A204.1 (cell line): ENCODE measurements around the gene HIF1A.
"Not testable (repeated sequence)": the region's sequence is repeated elsewhere in the genome, so short reads cannot be mapped to it uniquely, and the experiment has no call there.

Experiments
- FAIRE-seq: peaks from 2 replicates; lab custom pipeline; 2012; peaks lifted over from hg19 to GRCh38; lab: Jason Lieb, UNC

Gene HIF1A

GRCh38 chr14:61694830-61695694 is at the start of gene HIF1A:
Gene HIF1A, plus strand, starts transcription at chr14:61695513. Its CDS starts 292 bp downstream, at chr14:61695805.
- FAIRE-seq = peak; percentile 30

GRCh38 chr14:61646366-61647116 is 48.8 kb upstream of the HIF1A start:
- no peak for FAIRE-seq

- no peak for FAIRE-seq
Measured at GRCh38 chr14:61647704-61648103, 47.6 kb upstream of the HIF1A start.

DNA sequence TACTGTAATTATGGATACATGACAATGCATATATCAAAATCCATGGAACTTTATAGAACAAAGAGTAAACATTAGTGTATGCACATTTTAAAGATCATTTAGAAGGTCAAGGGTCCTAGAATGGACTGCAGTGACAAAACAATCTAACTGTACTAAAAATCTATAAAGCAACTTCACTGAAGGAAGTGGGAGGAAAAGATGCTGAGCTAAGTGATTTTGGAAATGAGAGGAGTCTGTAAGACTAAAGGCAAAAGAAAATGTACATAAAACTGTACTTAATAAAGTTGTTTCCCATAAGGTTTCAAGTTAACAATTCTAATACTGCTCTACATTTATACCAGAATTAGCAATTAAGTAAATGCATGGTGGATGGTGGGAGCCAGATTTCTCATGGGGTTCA is 46.9 kb upstream of the HIF1A start:
- no peak for FAIRE-seq

GRCh38 chr14:61649283-61649682 is 46.0 kb upstream of the HIF1A start:
- FAIRE-seq = no peak

GRCh38 chr14:61651355-61651754 is 44.0 kb upstream of the HIF1A start:
- no peak for FAIRE-seq

GRCh38 chr14:61652526-61653262 is 42.6 kb upstream of the HIF1A start:
- FAIRE-seq = no peak

- no peak for FAIRE-seq
Measured at GRCh38 chr14:61653507-61653906, 41.8 kb upstream of the HIF1A start.

GRCh38 chr14:61654026-61654425 is 41.3 kb upstream of the HIF1A start:
- no peak for FAIRE-seq

- FAIRE-seq = no peak
Measured at GRCh38 chr14:61655777-61656176, 39.5 kb upstream of the HIF1A start.

DNA sequence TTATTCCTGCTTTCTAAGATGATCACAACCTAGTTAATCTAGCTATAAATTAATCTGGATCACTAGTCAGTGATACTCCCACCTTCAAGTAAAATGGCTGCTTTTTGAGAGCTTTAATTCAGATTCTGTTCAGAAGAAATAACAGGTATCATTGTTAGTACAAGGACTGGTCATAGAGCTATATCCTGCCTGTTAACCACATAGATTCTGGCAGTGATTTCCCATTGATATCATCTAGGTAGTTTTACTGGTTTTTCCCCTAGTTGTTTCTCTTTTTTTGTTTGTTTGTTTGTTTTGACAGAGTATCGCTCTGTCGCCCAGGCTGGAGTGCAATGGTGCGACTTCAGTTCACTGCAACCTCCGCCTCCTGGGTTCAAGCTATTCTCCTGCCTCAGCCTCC is 39.0 kb upstream of the HIF1A start:
- FAIRE-seq = no peak

DNA sequence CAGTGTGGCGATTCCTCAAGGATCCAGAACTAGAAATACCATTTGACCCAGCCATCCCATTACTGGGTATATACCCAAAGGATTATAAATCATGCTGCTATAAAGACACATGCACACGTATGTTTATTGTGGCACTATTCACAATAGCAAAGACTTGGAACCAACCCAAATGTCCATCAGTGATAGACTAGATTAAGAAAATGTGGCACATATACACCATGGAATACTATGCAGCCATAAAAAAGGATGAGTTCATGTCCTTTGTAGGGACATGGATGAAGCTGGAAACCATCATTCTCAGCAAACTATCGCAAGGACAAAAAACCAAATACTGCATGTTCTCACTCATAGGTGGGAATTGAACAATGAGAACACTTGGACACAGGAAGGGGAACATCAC is 37.2 kb upstream of the HIF1A start:
- not testable (repeated sequence) for FAIRE-seq

DNA sequence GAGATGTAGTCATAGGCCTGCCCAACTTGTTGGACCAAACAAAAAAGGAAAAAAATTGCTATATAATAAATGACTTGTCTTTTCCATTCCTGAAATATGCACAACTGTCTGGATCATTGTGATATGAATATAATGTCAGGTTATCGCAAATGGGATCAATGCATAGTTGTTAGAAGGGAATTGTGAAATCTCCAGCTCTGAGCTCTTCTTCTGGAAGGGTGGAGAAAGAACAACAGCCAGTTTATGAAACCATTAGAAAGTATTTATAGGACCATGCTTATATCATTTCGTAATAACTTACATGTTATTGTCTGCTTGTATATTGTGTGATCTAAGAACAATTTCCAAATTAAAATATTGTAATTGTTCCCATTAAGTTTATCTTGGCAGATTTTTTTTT is 35.7 kb upstream of the HIF1A start:
- FAIRE-seq = no peak

GRCh38 chr14:61661471-61662400 is 33.6 kb upstream of the HIF1A start:
- FAIRE-seq = no peak

DNA sequence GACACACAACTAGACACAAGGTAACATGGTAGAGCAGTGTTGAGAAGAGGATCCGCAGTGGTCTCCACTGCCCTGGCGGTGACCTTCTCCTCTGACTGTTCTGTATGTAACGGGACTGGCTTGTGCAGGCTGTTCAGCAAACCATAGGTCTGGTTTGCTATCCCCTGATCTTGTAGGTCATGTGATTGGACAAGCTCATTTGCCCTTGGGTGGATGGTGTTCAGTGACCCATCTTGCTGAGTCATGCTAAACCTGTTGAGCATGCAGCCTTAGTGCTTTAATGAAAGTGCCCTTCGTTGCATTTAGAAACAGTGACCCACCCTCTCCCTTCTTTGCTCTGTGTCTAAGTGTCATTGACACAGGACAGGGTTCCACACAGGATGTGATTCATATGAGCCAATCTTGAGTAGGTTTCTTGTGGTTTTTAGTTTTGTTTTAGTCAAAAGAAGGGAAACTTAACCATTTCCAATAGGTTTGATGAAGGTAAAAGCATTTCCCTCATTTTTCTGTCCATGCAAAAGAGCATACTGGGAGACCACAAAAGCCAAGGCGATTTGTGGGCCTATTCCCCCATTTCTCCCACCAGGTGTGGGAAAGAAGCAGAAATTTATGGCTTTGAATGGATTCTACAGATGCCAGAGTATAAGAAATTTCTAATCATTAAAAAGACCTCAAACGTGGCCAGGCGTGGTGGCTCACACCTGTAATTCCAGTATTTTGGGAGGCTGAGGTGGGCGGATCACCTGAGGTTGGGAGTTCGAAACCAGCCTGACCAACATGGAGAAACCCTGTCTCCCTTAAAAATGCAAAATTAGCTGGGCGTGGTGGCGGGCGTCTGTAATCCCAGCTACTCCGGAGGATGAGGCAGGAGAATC is 32.6 kb upstream of the HIF1A start:
- no peak for FAIRE-seq

- no peak for FAIRE-seq
Measured at GRCh38 chr14:61663312-61663979, 31.9 kb upstream of the HIF1A start.

DNA sequence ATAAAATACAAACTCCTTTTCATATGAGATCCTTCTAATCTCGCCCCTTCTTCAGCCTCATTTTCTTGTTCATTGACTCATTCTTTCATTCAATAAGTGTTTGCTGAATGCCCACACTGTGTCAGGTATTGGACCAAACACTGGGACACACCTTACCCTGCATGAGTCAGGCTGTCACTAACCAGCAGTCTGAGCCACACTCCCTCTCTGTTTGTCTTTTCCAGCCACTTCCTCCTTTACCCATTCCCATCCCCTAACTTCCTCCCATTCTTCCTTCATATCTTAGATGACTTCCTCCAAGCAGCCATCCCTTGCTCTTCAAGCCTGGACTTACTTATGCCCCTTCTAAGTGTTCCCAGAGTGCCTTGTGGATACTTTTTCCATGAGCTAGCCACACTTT is 27.0 kb upstream of the HIF1A start:
- FAIRE-seq = no peak

- FAIRE-seq = no peak
Measured at GRCh38 chr14:61670576-61670975, 24.7 kb upstream of the HIF1A start.

GRCh38 chr14:61671082-61671481 is 24.2 kb upstream of the HIF1A start:
- no peak for FAIRE-seq

DNA sequence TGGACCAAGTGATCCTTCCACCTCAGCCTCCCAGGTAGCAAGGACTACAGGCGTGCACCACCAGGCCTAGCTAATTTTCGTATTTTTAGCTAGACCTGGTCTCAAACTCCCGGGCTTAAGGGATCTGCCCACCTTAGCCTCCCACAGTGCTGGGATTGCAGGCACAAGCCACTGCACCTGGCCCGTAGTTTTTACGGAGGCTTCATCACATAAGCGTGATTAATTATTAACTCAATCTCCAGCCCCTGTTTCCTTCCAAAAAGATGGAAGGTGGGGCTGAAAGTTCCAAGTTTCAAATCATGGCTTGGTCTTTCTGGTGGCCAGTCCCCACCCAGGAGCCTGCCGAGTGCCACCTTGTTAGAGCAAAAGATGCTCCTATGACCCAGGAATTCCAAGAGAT is 22.5 kb upstream of the HIF1A start:
- no peak for FAIRE-seq
